ENCODE results near the gene CXCL12.

The CXCL12 gene

DNA sequence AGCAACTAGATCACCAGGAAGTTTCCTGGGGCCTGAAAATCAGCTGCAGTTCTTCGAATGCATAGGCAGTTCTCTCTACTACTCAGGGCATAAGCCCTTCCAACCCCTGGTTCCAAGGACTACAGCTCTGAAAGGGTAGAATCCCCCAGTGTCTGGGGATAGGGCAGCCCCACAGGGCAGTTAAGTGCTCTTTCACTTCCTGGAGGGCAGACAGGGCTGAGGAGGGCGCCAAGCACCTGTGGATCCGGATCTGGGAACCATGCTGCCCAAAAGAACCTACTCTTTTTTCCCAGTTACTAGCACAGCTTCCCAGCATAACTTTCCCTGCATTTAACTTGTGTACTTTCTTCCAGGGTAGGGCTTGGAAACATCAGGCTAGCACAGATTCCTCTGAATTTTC lies 41.1 kb downstream of the CXCL12 start:
- FAIRE-seq (no peak), DNase-seq (ENCODE audit: insufficient read length, low spot score) (no peak)
- TF ChIP-seq, protein P1, sequence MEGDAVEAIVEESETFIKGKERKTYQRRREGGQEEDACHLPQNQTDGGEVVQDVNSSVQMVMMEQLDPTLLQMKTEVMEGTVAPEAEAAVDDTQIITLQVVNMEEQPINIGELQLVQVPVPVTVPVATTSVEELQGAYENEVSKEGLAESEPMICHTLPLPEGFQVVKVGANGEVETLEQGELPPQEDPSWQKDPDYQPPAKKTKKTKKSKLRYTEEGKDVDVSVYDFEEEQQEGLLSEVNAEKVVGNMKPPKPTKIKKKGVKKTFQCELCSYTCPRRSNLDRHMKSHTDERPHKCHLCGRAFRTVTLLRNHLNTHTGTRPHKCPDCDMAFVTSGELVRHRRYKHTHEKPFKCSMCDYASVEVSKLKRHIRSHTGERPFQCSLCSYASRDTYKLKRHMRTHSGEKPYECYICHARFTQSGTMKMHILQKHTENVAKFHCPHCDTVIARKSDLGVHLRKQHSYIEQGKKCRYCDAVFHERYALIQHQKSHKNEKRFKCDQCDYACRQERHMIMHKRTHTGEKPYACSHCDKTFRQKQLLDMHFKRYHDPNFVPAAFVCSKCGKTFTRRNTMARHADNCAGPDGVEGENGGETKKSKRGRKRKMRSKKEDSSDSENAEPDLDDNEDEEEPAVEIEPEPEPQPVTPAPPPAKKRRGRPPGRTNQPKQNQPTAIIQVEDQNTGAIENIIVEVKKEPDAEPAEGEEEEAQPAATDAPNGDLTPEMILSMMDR (IDR thresholded peaks at IDR 0.05; ENCODE audit: insufficient read depth, missing control alignments), result no peak

DNA sequence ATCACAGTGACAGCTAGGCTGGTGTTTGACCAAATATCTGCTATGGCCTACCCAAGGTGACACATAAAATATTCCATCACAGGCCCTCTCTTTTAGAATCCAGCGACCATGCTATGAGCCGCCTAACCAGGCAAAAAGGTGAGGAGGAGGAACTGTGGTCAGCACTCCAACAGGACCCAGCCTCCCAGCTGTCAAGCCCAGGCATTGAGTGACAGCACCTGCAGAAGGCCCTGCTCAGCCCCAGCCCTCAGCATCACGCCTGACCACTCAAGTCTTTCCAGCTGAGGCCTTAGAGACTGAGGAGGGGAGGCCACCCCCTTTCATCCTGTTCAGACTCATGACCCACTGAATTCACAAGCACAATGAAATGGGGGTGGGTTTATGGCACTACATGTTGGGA lies 43.0 kb downstream of the CXCL12 start:
- DNase-seq (ENCODE audit: insufficient read length, low spot score) (no peak), FAIRE-seq (no peak)
- TF ChIP-seq, protein P1 (IDR thresholded peaks at IDR 0.05; ENCODE audit: insufficient read depth, missing control alignments), result no peak

DNA sequence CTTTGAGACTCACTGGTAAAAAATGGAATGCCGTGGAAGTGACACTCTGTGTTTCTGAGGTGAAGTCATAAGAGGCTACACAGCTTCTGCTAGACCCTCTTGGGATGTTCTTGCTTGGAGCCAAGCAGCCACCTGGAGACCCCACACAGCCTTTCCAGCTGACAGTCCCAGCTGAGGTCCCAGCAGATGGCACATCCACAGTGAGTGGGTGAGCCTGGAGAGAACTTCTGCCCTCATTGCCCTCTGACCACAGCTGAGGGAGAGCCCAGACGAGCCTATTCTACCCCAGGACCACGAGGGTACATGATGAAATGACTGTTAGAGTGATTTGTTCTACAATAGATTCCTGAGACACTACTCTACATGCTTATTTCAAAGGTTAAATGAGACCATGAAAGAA lies 44.3 kb downstream of the CXCL12 start:
- FAIRE-seq, result no peak
- TF ChIP-seq, protein P1 (IDR thresholded peaks at IDR 0.05; ENCODE audit: insufficient read depth, missing control alignments), result no peak
- no peak for DNase-seq (ENCODE audit: insufficient read length, low spot score)

DNA sequence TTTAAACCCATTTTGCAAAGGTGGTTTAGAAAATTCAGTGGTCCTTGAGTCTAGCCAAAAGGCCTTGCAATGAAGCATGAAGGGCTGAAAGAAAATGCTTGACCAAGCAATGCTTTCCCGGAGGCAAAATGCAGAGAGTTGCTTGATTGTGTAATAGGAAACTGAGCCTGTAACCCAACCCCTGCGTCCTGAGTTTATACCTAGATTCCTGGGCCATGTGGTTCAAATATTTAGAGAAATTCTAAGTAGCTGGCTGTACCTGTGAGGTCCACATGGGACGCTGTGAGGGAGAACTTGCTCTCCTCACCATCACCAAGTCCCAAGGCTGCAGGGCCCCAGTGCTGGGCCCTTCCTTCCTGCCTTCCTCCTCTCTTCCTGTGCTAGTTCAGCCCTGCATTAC lies 45.7 kb downstream of the CXCL12 start:
- FAIRE-seq (no peak), DNase-seq (ENCODE audit: insufficient read length, low spot score) (no peak)

DNA sequence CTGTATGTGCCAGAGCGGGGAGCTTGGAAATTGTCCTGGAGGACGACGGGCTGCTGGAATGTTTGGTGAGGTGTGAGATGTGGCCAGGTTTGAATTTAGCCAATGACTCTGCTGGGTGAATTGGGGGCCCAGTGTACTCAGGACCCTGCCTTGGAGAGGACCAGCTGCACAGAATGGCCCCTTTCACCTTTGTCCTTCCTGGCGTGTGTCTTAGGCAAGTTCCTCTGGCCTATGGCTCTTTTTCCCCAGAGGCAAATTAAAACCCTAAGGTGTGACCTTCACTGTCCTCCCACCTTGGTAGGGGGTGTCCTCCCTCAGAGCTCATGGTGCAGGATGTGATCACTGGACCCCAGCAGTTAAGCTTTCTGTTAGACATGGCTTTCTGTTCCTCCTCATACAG lies 47.8 kb downstream of the CXCL12 start:
- DNase-seq (ENCODE audit: insufficient read length, low spot score), result no peak
- TF ChIP-seq, protein P1 (IDR thresholded peaks at IDR 0.05; ENCODE audit: insufficient read depth, missing control alignments), result no peak
- no peak for FAIRE-seq

More for the DNA sequence above, 45.7 kb downstream of the CXCL12 start:
- TF ChIP-seq, protein P1 (IDR thresholded peaks at IDR 0.05; ENCODE audit: insufficient read depth, missing control alignments), result no peak

DNA sequence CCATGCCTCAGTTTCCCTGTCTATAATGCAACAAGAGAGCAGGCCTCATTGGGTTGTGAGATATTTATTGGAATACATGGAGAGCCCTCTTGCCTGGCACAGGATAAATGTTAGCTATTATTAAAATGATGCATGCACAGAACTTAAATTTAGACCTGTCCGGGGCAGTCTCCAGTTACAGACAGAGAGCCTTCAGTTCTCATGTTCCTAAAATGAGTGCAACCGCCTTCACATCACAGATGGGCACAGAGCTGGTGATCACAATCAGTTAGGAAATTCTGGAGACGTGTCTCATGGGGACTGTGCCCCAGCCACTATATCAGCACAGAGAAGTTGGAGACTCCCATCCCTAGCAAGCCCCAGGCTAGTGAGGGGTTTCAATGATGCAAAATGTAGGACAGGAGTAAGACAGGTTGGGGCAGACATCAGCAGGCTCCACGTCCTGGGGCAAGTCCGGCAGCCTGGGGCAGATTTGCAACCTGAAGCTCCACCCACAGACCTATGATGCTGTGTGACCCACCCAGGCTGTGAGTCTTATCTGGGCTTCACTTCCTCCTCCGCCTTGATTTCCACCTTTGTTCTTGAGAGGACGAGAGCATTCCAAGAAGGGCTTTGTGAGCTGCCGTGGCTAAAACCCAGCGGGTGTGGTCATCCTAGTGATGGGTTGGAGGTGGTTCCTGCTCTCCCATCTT lies 49.4 kb downstream of the CXCL12 start:
- DNase-seq (ENCODE audit: insufficient read length, low spot score), result no peak
- TF ChIP-seq, protein P1 (IDR thresholded peaks at IDR 0.05; ENCODE audit: insufficient read depth, missing control alignments), result no peak
- FAIRE-seq, result no peak

DNA sequence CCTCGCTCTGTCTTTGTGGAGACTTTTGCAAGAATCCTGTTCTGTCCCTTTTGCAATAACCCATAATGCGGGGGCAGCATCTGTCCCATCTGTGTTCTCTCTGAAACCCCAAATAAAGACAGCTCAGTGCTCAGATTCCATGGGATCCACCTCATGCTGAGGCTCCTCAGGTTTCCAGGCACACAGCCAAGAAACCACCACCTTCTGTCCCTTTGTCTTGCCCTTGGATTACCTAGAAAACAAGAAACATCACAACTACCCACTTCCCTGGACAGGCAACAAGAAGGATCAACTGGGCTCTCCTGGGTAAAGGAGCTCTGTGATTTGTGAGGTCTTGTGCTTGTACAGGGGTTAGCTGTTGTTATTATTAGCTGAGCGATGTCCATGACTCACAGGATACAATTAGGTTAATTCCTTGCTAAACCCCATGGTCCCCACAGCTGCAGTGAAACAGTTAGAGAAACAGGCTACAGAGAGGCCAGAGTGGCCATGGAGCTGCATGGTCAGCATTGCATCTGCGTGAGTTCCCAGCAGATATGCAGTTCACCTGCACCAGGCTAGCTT lies 50.2 kb downstream of the CXCL12 start:
- no peak for DNase-seq (ENCODE audit: insufficient read length, low spot score)
- TF ChIP-seq, protein P1 (IDR thresholded peaks at IDR 0.05; ENCODE audit: insufficient read depth, missing control alignments), result no peak
- no peak for FAIRE-seq
